SK-N-SH treated with all-trans-retinoic acid at 6 μM for 48 hours (cell line): Measurements from ENCODE around the gene TGFA.

ENCODE experiments used
- ARNTL ChIP-seq: fragments of 450-650 bp; formaldehyde crosslinking; IDR thresholded peaks from 2 replicates; pipeline ENCODE4 v1.5.0; 2020; ENCODE audit warnings: low read depth, mild to moderate bottlenecking, moderate library complexity, borderline replicate concordance
- CSDC2 ChIP-seq: fragments of 250-450 bp; sonication (Bioruptor Pico); IDR thresholded peaks from 2 replicates; pipeline ENCODE4 v1.5.0; 2020; ENCODE audit warnings: mild to moderate bottlenecking, moderate library complexity
- ESRRG ChIP-seq: fragments of 250-450 bp; sonication (Bioruptor Pico); IDR thresholded peaks from 2 replicates; pipeline ENCODE4 v1.6.1; 2021; ENCODE audit warnings: mild to moderate bottlenecking
- GLIS3 ChIP-seq: fragments of 250-450 bp; sonication (Bioruptor Pico); IDR thresholded peaks from 2 replicates; pipeline ENCODE4 v1.5.0; 2020; ENCODE audit warnings: mild to moderate bottlenecking, moderate library complexity
- RARB ChIP-seq: fragments of 250-450 bp; sonication (Bioruptor Pico); IDR thresholded peaks from 2 replicates; pipeline ENCODE4 v1.8.0; 2021; ENCODE audit warnings: mild to moderate bottlenecking, moderate library complexity
- TCF4 ChIP-seq: fragments of 250-450 bp; sonication (Bioruptor Pico); IDR thresholded peaks from 2 replicates; pipeline ENCODE4 v1.8.0; 2021; ENCODE audit warnings: mild to moderate bottlenecking, moderate library complexity, borderline replicate concordance
- ZFP3 ChIP-seq: fragments of 250-450 bp; sonication (Bioruptor Pico); IDR thresholded peaks from 2 replicates; pipeline ENCODE4 v1.5.0; 2020; ENCODE audit warnings: mild to moderate bottlenecking, moderate library complexity
- ZFP30 ChIP-seq: fragments of 450-650 bp; formaldehyde crosslinking; IDR thresholded peaks from 2 replicates; pipeline ENCODE4 v1.5.0; 2022; ENCODE audit warnings: mild to moderate bottlenecking, moderate library complexity
- ZNF565 ChIP-seq: fragments of 450-650 bp; formaldehyde crosslinking; conservative IDR thresholded peaks from 2 replicates; pipeline ENCODE4 v1.5.0; 2020; ENCODE audit warnings: low read depth, mild to moderate bottlenecking, moderate library complexity
- ZNF8 ChIP-seq: fragments of 450-650 bp; formaldehyde crosslinking; IDR thresholded peaks from 2 replicates; pipeline ENCODE4 v1.5.0; 2020; ENCODE audit warnings: mild to moderate bottlenecking, moderate library complexity
- TF ChIP-seq, protein P1 (sequence below): fragments of 250-450 bp; sonication (Bioruptor Pico); IDR thresholded peaks from 2 replicates; pipeline ENCODE4 v1.5.0; 2020; ENCODE audit warnings: mild to moderate bottlenecking, moderate library complexity
- TF ChIP-seq, protein P2 (sequence below): fragments of 250-450 bp; sonication (Bioruptor Pico); IDR thresholded peaks from 2 replicates; pipeline ENCODE4 v1.5.1; 2020; ENCODE audit warnings: low read depth, mild to moderate bottlenecking, moderate library complexity
- TF ChIP-seq, protein P3 (sequence below): fragments of 250-450 bp; sonication (Bioruptor Pico); IDR thresholded peaks from 2 replicates; pipeline ENCODE4 v1.8.0; 2020; ENCODE audit warnings: mild to moderate bottlenecking, moderate library complexity, borderline replicate concordance
- TF ChIP-seq, protein P4 (sequence below): fragments of 250-450 bp; sonication (Bioruptor Pico); IDR thresholded peaks from 2 replicates; pipeline ENCODE4 v1.5.1; 2021; ENCODE audit warnings: mild to moderate bottlenecking, moderate library complexity

DNA sequence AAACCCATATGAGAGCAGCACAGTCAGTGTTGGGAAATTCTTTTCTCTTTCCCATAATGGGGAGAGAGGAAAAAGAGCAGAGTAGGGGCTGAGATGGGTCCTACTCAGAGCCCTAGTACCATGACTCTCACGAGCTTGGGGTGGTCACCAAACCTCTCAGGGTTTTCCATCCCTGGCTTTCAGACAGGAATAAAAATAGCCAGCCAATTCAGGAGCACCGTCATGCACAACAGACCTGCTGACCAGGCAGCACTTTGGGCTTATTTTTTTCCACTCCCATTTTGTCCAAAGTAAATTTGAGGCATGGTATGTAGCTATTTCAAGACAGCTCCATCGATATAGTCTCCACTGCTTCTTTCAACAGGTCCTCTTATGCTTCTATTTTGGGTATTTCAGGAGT is 86.4 kb downstream of the TGFA start:
- TF ChIP-seq, protein P1, sequence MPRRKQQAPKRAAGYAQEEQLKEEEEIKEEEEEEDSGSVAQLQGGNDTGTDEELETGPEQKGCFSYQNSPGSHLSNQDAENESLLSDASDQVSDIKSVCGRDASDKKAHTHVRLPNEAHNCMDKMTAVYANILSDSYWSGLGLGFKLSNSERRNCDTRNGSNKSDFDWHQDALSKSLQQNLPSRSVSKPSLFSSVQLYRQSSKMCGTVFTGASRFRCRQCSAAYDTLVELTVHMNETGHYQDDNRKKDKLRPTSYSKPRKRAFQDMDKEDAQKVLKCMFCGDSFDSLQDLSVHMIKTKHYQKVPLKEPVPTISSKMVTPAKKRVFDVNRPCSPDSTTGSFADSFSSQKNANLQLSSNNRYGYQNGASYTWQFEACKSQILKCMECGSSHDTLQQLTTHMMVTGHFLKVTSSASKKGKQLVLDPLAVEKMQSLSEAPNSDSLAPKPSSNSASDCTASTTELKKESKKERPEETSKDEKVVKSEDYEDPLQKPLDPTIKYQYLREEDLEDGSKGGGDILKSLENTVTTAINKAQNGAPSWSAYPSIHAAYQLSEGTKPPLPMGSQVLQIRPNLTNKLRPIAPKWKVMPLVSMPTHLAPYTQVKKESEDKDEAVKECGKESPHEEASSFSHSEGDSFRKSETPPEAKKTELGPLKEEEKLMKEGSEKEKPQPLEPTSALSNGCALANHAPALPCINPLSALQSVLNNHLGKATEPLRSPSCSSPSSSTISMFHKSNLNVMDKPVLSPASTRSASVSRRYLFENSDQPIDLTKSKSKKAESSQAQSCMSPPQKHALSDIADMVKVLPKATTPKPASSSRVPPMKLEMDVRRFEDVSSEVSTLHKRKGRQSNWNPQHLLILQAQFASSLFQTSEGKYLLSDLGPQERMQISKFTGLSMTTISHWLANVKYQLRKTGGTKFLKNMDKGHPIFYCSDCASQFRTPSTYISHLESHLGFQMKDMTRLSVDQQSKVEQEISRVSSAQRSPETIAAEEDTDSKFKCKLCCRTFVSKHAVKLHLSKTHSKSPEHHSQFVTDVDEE, result no peak
- TF ChIP-seq, protein P2, sequence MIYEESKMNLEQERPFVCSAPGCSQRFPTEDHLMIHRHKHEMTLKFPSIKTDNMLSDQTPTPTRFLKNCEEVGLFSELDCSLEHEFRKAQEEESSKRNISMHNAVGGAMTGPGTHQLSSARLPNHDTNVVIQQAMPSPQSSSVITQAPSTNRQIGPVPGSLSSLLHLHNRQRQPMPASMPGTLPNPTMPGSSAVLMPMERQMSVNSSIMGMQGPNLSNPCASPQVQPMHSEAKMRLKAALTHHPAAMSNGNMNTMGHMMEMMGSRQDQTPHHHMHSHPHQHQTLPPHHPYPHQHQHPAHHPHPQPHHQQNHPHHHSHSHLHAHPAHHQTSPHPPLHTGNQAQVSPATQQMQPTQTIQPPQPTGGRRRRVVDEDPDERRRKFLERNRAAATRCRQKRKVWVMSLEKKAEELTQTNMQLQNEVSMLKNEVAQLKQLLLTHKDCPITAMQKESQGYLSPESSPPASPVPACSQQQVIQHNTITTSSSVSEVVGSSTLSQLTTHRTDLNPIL (CRISPR knock-in tag), result no peak
- TF ChIP-seq TCF4 (CRISPR knock-in tag), result no peak
- TF ChIP-seq, protein P3, sequence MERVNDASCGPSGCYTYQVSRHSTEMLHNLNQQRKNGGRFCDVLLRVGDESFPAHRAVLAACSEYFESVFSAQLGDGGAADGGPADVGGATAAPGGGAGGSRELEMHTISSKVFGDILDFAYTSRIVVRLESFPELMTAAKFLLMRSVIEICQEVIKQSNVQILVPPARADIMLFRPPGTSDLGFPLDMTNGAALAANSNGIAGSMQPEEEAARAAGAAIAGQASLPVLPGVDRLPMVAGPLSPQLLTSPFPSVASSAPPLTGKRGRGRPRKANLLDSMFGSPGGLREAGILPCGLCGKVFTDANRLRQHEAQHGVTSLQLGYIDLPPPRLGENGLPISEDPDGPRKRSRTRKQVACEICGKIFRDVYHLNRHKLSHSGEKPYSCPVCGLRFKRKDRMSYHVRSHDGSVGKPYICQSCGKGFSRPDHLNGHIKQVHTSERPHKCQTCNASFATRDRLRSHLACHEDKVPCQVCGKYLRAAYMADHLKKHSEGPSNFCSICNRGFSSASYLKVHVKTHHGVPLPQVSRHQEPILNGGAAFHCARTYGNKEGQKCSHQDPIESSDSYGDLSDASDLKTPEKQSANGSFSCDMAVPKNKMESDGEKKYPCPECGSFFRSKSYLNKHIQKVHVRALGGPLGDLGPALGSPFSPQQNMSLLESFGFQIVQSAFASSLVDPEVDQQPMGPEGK (CRISPR knock-in tag), result no peak
- no peak for TF ChIP-seq ZNF8 (CRISPR knock-in tag)
- no peak for TF ChIP-seq ESRRG
- no peak for TF ChIP-seq ZFP30
- no peak for TF ChIP-seq ZNF565
- TF ChIP-seq, protein P4, sequence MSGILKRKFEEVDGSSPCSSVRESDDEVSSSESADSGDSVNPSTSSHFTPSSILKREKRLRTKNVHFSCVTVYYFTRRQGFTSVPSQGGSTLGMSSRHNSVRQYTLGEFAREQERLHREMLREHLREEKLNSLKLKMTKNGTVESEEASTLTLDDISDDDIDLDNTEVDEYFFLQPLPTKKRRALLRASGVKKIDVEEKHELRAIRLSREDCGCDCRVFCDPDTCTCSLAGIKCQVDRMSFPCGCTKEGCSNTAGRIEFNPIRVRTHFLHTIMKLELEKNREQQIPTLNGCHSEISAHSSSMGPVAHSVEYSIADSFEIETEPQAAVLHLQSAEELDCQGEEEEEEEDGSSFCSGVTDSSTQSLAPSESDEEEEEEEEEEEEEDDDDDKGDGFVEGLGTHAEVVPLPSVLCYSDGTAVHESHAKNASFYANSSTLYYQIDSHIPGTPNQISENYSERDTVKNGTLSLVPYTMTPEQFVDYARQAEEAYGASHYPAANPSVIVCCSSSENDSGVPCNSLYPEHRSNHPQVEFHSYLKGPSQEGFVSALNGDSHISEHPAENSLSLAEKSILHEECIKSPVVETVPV (CRISPR knock-in tag), result no peak
- no peak for TF ChIP-seq RARB (CRISPR knock-in tag)
- no peak for TF ChIP-seq ARNTL (CRISPR knock-in tag)
- TF ChIP-seq GLIS3 (CRISPR knock-in tag), result no peak
- TF ChIP-seq CSDC2 (CRISPR knock-in tag), result no peak
- no peak for TF ChIP-seq ZFP3 (CRISPR knock-in tag)
